Upper lobe of left lung (tissue), 6 donors: ENCODE measurements around the gene IGF2R. TPM values are rescaled to one million over a fixed set of nuclear protein-coding genes. Genes with fewer than 3 reads are reported as not detected.
"Not testable (repeated sequence)": the region's sequence is repeated elsewhere in the genome, so short reads cannot be mapped to it uniquely, and the experiment has no call there.

Experiments used
- ATAC-seq, 2 donors: fragments of 200-7000 bp; cut with Tn5 transposase; one replicate each; pipeline ENCODE4 v1.9.1; 2022; ENCODE audit warnings: mild to moderate bottlenecking in 2 of 2, moderate library complexity in 2 of 2; ENCODE audit not compliant: low FRiP score in 2 of 2
- DNase-seq, 2 donors: peaks; one replicate each; pipeline ENCODE4 v3.0.0-alpha.2; 2019 to 2020
- H3K27ac ChIP-seq, 4 donors: fragments of 200-600 bp; sonication (generic); one replicate each; pipeline ENCODE4 v1.5.1; 2016 to 2019
- H3K27me3 ChIP-seq, 4 donors: fragments of 200-600 bp; sonication (generic); one replicate each; pipeline ENCODE4 v1.5.1; 2017 to 2019
- H3K36me3 ChIP-seq, 4 donors: fragments of 200-600 bp; sonication (generic); one replicate each; pipeline ENCODE4 v1.5.1; 2016 to 2019
- H3K4me1 ChIP-seq, 4 donors: fragments of 200-600 bp; sonication (generic); one replicate each; pipeline ENCODE4 v1.5.1; 2018 to 2019
- H3K4me3 ChIP-seq, 4 donors: fragments of 200-600 bp; sonication (generic); one replicate each; pipeline ENCODE4 v1.5.1; 2017 to 2019; ENCODE audit warnings: mild to moderate bottlenecking in 2 of 4, moderate library complexity in 1 of 4
- H3K9me3 ChIP-seq, 4 donors: fragments of 200-600 bp; sonication (generic); one replicate each; pipeline ENCODE4 v1.5.1; 2018 to 2019
- CTCF ChIP-seq, 6 experiments: fragments of 450-650 bp in 4 of 6; fragments of 200-600 bp in 2 of 6; sonication (generic) in 2 of 6; IDR thresholded peaks; one replicate each; pipeline ENCODE4 v1.5.1; 2016 to 2019; ENCODE audit warnings: antibody characterized with exemption in 6 of 6
- EP300 ChIP-seq, 4 donors: sonication (generic); formaldehyde crosslinking; IDR thresholded peaks; one replicate each; pipeline ENCODE4 v1.5.1; 2017; ENCODE audit warnings: antibody characterized with exemption in 4 of 4, control low read depth in 2 of 4
- POLR2A ChIP-seq, 4 donors: fragments of 450-650 bp; IDR thresholded peaks; one replicate each; pipeline ENCODE4 v1.5.1; 2016 to 2017; ENCODE audit warnings: antibody characterized with exemption in 4 of 4, mild to moderate bottlenecking in 2 of 4
- POLR2AphosphoS5 ChIP-seq, 2 donors: sonication (generic); formaldehyde crosslinking; IDR thresholded peaks; one replicate each; pipeline ENCODE4 v1.5.1; 2017; ENCODE audit warnings: antibody characterized with exemption in 2 of 2
- WGBS, 2 donors: methylation state at CpG; one replicate each; pipeline ENCODE4 v1.1.5; 2017 to 2018; 5-methylcytosine and 5-hydroxymethylcytosine counted together
- total RNA-seq, 6 donors: library from RNA; depleted of rRNA in 4 of 6; stranded (reverse); fragments of >200 nt in 4 of 6; gene quantifications; one replicate each; pipeline versions ENCODE4 v1.1.0 to v1.2.1, GENCODE V29; 2016 to 2021
- donor health status: DM: no; HTN: no; CAD: no; lungs with moderate emphysema.
- donor health status: DM: no; HTN: yes; CAD: no; lungs with severe emphysema.

Gene IGF2R
- total RNA-seq, 6 donors from 2014 or later: 103 to 150 (median 128) TPM

DNA sequence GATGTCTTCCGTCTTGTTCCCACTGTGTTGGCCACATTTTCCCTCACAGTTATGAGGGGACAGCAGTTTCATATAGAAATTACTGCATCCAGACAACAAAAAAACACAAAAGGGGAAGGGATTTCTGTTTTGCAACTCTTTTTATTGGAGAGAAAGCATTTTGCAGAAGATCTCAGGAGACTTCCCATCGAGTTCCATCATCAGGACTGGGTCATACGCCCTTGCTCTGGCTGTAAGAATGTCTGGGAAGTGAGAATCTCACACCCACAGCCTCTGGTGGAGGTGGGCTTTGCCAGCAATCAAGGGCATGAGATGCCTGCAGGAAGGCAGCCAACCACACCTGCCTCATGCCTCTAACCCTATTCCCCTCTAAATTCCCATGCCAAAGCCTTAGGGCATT, 5.8 kb upstream of the IGF2R start:
- Histone ChIP-seq H3K4me3 (no peak overlapping the region), H3K9me3 (no peaks in the 10 kb centered on the region), H3K27ac (no peak overlapping the region), H3K36me3 (no peaks in the 10 kb centered on the region), H3K4me1 (peaks cover 2 to 18% (median 4%) of the 10 kb centered on the region in 4 donors), H3K27me3 (no peaks in the 10 kb centered on the region)
- no peak for TF ChIP-seq POLR2AphosphoS5 (IDR thresholded peaks at IDR 0.05)
- no peak for TF ChIP-seq CTCF (IDR thresholded peaks at IDR 0.05)
- DNase-seq (no peak), ATAC-seq (no peak)
- WGBS, 2 donors: 65 to 71% methylated on average over 3 of the region's 3 CpGs

- Histone ChIP-seq H3K36me3 (no peaks in the 10 kb centered on the region), H3K4me3 (no peak overlapping the region), H3K9me3 (no peaks in the 10 kb centered on the region), H3K27ac (no peak overlapping the region), H3K27me3 (no peaks in the 10 kb centered on the region), H3K4me1 (peaks cover 3 to 18% (median 6%) of the 10 kb centered on the region in 4 donors)
- 92 to 100% methylated on average over 2 of the region's 2 CpGs for WGBS, 2 donors
- ATAC-seq (no peak), DNase-seq (no peak)
- TF ChIP-seq POLR2AphosphoS5 (IDR thresholded peaks at IDR 0.05) (no peak), EP300 (IDR thresholded peaks at IDR 0.05) (no peak), POLR2A (IDR thresholded peaks at IDR 0.05) (no peak), CTCF (IDR thresholded peaks at IDR 0.05) (no peak)
Observed at GRCh38 chr6:159964046-159964445, 4.8 kb upstream of the IGF2R start.

DNA sequence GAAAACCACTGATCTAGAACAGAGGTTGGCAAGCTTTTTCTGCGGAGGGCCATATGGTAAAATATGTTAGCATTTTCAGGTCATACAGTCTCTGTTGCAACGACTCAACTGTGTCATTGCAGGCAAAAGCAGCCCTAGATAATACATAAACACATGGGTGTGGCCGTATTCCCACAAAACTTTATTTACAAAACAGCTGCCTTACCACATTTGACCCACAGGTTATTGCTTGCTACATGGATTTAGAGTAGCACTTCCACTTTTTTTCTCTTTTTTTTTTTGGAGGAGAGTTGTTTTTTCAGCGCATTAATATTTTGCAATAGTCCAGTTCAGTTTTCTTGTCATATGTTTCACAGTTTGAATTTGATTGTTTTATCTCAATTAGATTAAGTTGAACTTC, 2.5 kb upstream of the IGF2R start:
- no peaks in the 10 kb centered on the region for H3K36me3 ChIP-seq
- ATAC-seq: no peak
- WGBS, 2 donors: 41 to 53% methylated on average over 4 of the region's 4 CpGs
- no peaks in the 10 kb centered on the region for H3K27me3 ChIP-seq
- H3K27ac ChIP-seq: peak overlapping the region in 2 of 4 donors; percentile 32 to 53
- no peak for DNase-seq
- H3K9me3 ChIP-seq: no peaks in the 10 kb centered on the region
- TF ChIP-seq EP300 (IDR thresholded peaks at IDR 0.05): no peak
- no peak for TF ChIP-seq POLR2AphosphoS5 (IDR thresholded peaks at IDR 0.05)
- peak in 2 of 6 experiments; percentile 27 to 29 for TF ChIP-seq CTCF (IDR thresholded peaks at IDR 0.05)
- no peak for TF ChIP-seq POLR2A (IDR thresholded peaks at IDR 0.05)
- H3K4me3 ChIP-seq: no peak overlapping the region
- peaks cover 12 to 20% (median 19%) of the 10 kb centered on the region in 4 donors for H3K4me1 ChIP-seq

GRCh38 chr6:159966981-159967380, 1.9 kb upstream of the IGF2R start:
- DNase-seq: no peak
- no peaks in the 10 kb centered on the region for H3K27me3 ChIP-seq
- 79 to 97% methylated on average over 3 of the region's 3 CpGs for WGBS, 2 donors
- TF ChIP-seq POLR2AphosphoS5 (IDR thresholded peaks at IDR 0.05) (no peak), POLR2A (IDR thresholded peaks at IDR 0.05) (no peak), CTCF (IDR thresholded peaks at IDR 0.05) (no peak), EP300 (IDR thresholded peaks at IDR 0.05) (no peak)
- H3K36me3 ChIP-seq: no peaks in the 10 kb centered on the region
- peak overlapping the region in 1 of 4 donors; percentile 17 for H3K27ac ChIP-seq
- H3K4me1 ChIP-seq: peaks cover 16 to 27% (median 24%) of the 10 kb centered on the region in 4 donors
- no peak for ATAC-seq
- H3K9me3 ChIP-seq: no peaks in the 10 kb centered on the region
- H3K4me3 ChIP-seq: no peak overlapping the region

GRCh38 chr6:159967621-159968020, 1.3 kb upstream of the IGF2R start:
- not testable (repeated sequence) for H3K27ac ChIP-seq, H3K4me3 ChIP-seq, H3K36me3 ChIP-seq, ATAC-seq, H3K9me3 ChIP-seq, H3K27me3 ChIP-seq, DNase-seq
- H3K4me1 ChIP-seq: peaks cover 20 to 32% (median 28%) of the 10 kb centered on the region in 4 donors
- 92 to 93% methylated on average over 17 of the region's 17 CpGs for WGBS, 2 donors
